ENCODE measurements around the gene TUBB4B. TPM values are rescaled to one million over a fixed set of nuclear protein-coding genes. Genes with fewer than 3 reads are reported as not detected.

TUBB4B gene
- total RNA-seq, 1 donor from 2014 or later = 191 TPM

DNA sequence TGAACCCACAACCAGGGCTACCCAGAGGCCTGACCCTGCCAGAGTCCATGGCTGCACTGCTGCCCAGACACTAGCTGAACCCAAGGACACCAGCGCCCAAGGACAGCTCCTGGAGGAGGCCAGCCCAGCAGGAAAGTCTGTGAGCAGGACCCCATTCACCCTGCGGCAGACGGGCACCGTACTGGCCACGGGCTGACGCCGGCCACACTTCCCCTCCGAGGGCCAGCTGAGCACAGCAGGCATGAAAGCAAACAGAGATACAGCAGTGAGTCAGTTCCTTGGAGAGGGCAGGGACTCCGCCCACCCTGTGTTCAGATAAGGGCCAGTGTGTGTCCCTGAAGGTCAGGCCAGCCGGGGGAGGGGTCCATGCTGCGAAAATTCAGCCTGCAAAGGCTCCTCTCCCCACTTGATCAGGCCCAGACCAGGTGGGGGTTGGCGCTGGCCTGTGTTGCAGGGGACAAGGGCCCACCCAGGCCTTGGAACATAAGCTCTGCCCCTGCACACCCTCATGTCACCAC, 22.3 kb upstream of the TUBB4B start:
- intact Hi-C loops (cut with DNase I) = no loop called here
- H3K9me3 ChIP-seq = no peaks in the 10 kb centered on the region
- TF ChIP-seq, protein P1, sequence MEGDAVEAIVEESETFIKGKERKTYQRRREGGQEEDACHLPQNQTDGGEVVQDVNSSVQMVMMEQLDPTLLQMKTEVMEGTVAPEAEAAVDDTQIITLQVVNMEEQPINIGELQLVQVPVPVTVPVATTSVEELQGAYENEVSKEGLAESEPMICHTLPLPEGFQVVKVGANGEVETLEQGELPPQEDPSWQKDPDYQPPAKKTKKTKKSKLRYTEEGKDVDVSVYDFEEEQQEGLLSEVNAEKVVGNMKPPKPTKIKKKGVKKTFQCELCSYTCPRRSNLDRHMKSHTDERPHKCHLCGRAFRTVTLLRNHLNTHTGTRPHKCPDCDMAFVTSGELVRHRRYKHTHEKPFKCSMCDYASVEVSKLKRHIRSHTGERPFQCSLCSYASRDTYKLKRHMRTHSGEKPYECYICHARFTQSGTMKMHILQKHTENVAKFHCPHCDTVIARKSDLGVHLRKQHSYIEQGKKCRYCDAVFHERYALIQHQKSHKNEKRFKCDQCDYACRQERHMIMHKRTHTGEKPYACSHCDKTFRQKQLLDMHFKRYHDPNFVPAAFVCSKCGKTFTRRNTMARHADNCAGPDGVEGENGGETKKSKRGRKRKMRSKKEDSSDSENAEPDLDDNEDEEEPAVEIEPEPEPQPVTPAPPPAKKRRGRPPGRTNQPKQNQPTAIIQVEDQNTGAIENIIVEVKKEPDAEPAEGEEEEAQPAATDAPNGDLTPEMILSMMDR (IDR thresholded peaks at IDR 0.05) = no peak
- no peak overlapping the region for H3K4me3 ChIP-seq
- no peaks in the 10 kb centered on the region for H3K36me3 ChIP-seq
- no peaks in the 10 kb centered on the region for H3K27me3 ChIP-seq
- DNase-seq (no peak), ATAC-seq (peak; percentile 32)
- H3K27ac ChIP-seq = peak overlapping the region; percentile 6
- H3K4me1 ChIP-seq = peaks cover 9% of the 10 kb centered on the region

DNA sequence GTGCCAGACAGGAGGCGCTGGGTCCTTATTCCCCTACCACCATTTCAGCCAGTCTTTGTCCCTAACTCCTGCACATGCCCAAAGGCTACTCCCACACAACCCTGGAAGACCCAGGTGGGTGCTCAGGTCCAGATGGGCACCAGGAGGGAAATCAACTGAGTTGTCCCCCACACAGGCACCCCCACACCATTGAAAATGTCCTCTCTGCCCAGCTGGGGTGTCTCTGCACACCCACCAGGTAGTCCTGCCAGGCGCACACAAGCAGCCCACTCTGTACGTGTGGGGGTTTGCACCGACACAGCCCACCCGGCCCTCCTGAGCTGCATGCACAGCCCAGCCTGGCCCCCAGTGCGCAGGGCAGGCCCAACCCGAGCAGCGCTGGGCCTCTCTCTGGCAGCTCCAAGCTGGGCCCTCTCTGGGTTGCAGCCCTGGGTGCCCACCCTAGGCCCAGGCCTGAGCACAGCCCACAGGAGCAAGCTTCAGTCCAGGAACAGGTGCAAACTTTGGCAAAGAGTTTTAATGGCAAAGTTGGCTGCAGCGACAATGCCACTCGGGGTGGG, 21.2 kb upstream of the TUBB4B start:
- Histone ChIP-seq H3K27ac (no peak overlapping the region), H3K36me3 (no peaks in the 10 kb centered on the region), H3K4me3 (no peak overlapping the region), H3K9me3 (no peaks in the 10 kb centered on the region), H3K4me1 (peaks cover 14% of the 10 kb centered on the region), H3K27me3 (no peaks in the 10 kb centered on the region)
- ATAC-seq (no peak), DNase-seq (no peak)
- TF ChIP-seq, protein P1 (IDR thresholded peaks at IDR 0.05) = no peak
- intact Hi-C loops (cut with DNase I) = no loop called here

DNA sequence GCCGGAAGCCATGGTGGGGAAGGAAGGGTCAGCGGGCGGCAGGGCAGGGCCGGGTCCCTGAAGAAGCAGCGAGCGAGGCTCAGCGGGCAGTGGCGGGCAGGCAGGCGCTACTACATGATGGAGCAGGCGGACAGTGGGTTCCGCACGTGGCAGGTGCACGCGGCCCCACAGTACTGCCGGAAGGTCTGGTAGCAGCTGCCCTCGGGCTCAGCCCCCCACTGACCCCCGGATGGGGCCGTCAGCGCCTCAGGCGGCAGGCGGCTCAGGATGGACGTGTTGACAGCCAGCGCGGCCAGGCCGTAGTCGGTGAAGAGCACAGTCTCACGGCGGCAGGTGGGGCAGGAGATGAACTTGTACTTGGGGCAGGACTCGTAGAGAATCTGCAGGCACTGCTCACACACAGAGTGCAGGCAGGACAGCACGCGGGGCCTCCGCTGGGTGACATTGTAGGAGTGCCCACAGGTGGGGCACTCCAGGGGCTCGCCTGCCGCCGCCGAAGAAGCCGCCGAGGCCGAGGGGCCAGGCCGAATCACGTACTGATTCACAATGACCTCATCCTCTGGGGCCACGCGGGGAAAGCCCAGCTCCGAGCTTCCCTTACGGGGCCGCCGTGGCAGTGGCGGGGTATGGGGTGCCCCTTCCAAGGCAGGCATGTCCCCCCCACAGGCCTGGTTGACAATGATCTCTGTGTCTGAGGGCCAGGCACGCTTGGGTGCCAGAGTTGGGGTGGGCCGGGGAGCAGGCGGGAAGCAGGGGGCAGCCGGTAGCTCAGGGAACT, 20.6 kb upstream of the TUBB4B start:
- Histone ChIP-seq H3K27ac (no peak overlapping the region), H3K36me3 (no peaks in the 10 kb centered on the region), H3K4me3 (no peak overlapping the region), H3K4me1 (peaks cover 14% of the 10 kb centered on the region), H3K9me3 (no peaks in the 10 kb centered on the region), H3K27me3 (no peaks in the 10 kb centered on the region)
- TF ChIP-seq, protein P1 (IDR thresholded peaks at IDR 0.05) = no peak
- ATAC-seq (no peak), DNase-seq (no peak)
- intact Hi-C loops (cut with DNase I) = no loop called here

DNA sequence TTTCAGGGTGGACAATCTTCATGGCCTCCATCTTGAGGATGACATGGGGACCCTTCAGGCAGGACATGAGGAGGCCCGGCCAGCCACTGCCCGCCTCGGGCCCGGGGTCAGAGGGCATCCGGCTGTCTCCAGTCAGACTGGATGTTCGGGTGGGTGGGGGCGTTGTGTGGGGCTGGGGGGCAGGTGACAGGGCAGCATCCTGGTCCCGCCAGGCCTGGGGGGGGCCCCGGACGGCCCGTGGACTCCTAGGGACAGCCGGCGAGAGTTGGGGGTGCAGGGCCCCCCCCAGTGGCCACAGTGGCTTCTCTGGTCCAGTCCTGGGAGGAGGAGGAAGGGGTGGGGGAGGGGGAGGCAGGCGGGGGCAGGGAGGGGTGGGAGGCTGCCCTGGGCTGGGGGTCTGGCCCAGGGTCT, 20.0 kb upstream of the TUBB4B start:
- ATAC-seq (no peak), DNase-seq (no peak)
- TF ChIP-seq, protein P1 (IDR thresholded peaks at IDR 0.05) = no peak
- peaks cover 14% of the 10 kb centered on the region for H3K4me1 ChIP-seq
- H3K27ac ChIP-seq = no peak overlapping the region
- H3K27me3 ChIP-seq = no peaks in the 10 kb centered on the region
- H3K9me3 ChIP-seq = no peaks in the 10 kb centered on the region
- H3K36me3 ChIP-seq = no peaks in the 10 kb centered on the region
- no peak overlapping the region for H3K4me3 ChIP-seq
- intact Hi-C loops (cut with DNase I) = no loop called here

DNA sequence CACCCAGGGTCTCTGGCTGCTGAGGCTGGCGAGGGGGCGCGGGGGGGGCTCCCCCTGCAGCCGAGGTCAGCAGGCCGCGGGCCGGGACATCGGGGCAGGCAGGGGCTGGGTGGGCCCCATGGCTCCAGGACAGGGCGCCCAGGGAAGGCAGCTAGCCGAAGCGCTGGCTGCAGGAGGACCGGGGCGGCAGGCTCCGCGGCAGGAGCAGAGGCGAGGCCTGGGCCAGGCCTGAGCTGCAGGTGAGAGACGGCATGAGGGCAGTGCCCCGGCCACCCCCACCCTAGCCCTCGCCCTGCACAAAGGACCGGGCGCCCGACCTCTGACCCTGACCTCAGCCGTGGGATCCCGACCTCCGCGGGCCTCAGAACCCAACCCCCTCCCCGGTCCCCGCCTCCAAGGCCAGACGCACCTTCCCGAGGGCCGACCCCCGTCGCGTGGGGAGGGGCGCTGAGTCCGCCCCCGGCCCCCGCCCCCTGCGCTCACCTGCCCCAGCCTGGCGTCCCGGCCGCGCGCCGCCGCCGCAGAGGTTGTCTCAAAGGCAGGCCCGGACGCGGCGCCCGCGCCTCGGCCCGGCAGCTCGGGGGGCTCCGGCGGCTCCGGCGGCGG, 19.5 kb upstream of the TUBB4B start:
- H3K27me3 ChIP-seq = no peaks in the 10 kb centered on the region
- no peak for DNase-seq
- intact Hi-C loops (cut with DNase I) = no loop called here
- no peaks in the 10 kb centered on the region for H3K9me3 ChIP-seq
- H3K27ac ChIP-seq = no peak overlapping the region
- peak overlapping the region; percentile 33 for H3K4me3 ChIP-seq
- H3K4me1 ChIP-seq = peaks cover 14% of the 10 kb centered on the region
- TF ChIP-seq, protein P1 (IDR thresholded peaks at IDR 0.05) = no peak
- H3K36me3 ChIP-seq = no peaks in the 10 kb centered on the region
- ATAC-seq = no peak
